DMS153 treated with DMSO at 0.1 percent for 48 hours (cell line): ENCODE results near the gene MEN1.
A peak's percentile ranks its signal among the peaks of the same experiment; 100 is the strongest.
"Not testable (repeated sequence)": the region's sequence is repeated elsewhere in the genome, so short reads cannot be mapped to it uniquely, and the experiment has no call there.

Experiments
- DNase-seq: peaks from one replicate; lab custom pipeline; 2025; ENCODE audit not compliant: unreplicated experiment; lab: John Stamatoyannopoulos, UW

Gene MEN1

GRCh38 chr11:64846998-64847666 is 36.8 kb upstream of the MEN1 start:
- peak; percentile 95 for DNase-seq

- DNase-seq: not testable (repeated sequence)
Observed at GRCh38 chr11:64845776-64846129, 35.4 kb upstream of the MEN1 start.

- DNase-seq: no peak
Observed at GRCh38 chr11:64845129-64845775, 34.9 kb upstream of the MEN1 start.

GRCh38 chr11:64844330-64845128 is 34.2 kb upstream of the MEN1 start, which contains the start of gene CDC42BPG:
CDC42BPG (minus strand) TSS chr11:64844653; CDS start chr11:64844569, 84 bp downstream.
- peak; percentile 68 for DNase-seq

- no peak for DNase-seq
Observed at GRCh38 chr11:64843686-64844329, 33.5 kb upstream of the MEN1 start.

- peak; percentile 13 for DNase-seq
Observed at GRCh38 chr11:64842851-64843685, 32.7 kb upstream of the MEN1 start.

GRCh38 chr11:64842366-64842759 is 32.0 kb upstream of the MEN1 start:
- no peak for DNase-seq

- DNase-seq: no peak
Observed at GRCh38 chr11:64841592-64842365, 31.4 kb upstream of the MEN1 start.

- no peak for DNase-seq
Observed at GRCh38 chr11:64839887-64840782, 29.8 kb upstream of the MEN1 start.

GRCh38 chr11:64839335-64839734 is 29.0 kb upstream of the MEN1 start:
- DNase-seq: no peak

- no peak for DNase-seq
Observed at GRCh38 chr11:64838600-64839334, 28.4 kb upstream of the MEN1 start.

- DNase-seq: no peak
Observed at GRCh38 chr11:64837887-64838351, 27.6 kb upstream of the MEN1 start.

- no peak for DNase-seq
Observed at GRCh38 chr11:64836448-64837072, 26.2 kb upstream of the MEN1 start.

GRCh38 chr11:64835616-64836447 is 25.5 kb upstream of the MEN1 start:
- DNase-seq: no peak

- DNase-seq: no peak
Observed at GRCh38 chr11:64834723-64835615, 24.6 kb upstream of the MEN1 start.
